ENCODE data around the gene OSBPL5. TPM values are rescaled to one million over a fixed set of nuclear protein-coding genes. Genes with fewer than 3 reads are reported as not detected.

OSBPL5 gene
- total and polyA plus RNA-seq, 2 of the 4 experiments (the other 2 are of a cell fraction) = 14.9 to 22.3 TPM

DNA sequence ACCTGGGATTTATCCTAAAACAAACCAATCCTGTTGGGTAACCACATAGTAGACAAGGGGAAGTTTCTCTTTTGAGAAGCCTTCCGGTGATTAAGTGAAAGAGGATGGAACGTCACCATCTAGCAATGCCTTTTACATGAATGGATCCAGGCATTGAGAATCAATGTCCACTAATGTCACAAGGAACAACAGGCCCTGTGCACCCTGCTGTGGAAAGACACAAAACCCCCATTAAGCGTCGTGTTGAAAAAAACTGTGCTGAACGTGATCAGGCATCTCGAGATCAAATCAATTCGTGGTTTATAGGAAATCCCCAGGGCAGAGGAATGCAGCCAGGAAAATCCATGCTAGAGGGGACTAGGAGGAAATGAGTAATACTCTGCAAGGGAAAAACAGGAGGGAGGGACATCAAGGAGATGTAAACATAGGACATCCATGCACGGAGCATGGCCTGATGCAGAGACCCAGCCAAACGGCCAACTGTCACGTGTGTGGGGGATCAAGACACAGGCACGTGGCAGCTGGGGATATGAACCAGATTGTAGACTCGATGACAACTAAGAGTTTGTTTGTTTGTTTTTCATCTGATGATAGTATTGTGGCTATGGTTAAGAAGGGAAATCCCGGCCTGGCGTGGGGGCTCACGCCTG is 69.3 kb downstream of the OSBPL5 start:
- peak; percentile 91 for DNase-seq
- ChIA-PET CTCF (no interaction called here), POLR2A (ENCODE audit: unreplicated experiment) (interaction anchor here (0.6 kb wide), 1 partner anchor 37 kb away, joined by 5 read pairs; no protein-coding TSS in a partner anchor)
- peaks cover 50% of the 10 kb centered on the region for H3K36me3 ChIP-seq (ENCODE audit: control insufficient read depth, insufficient read depth, low read length)
- peaks cover 0 to 15% of the 10 kb centered on the region in 2 experiments; a peak in 1 of 4 replicates for H3K79me1 ChIP-seq (ENCODE audit: low read depth in 1 of 2, low read length in 2 of 2)
- H2BK15ac ChIP-seq (ENCODE audit: low read depth, low read length) = peak overlapping the region; percentile 68; the same call in 2 of the 3 replicates
- H3K9me1 ChIP-seq (ENCODE audit: insufficient read depth, low read length) = no peaks in the 10 kb centered on the region
- in situ Hi-C loops (cut with MboI; ENCODE audit: low sequenced_read_pairs) (no loop called here), dilution Hi-C loops (cut with HindIII; ENCODE audit: low sequenced_read_pairs, unreplicated experiment) (no loop called here), intact Hi-C loops (cut with micrococcal nuclease) (loop anchor here (1.0 kb wide), 1 partner anchor 121 kb away; no protein-coding TSS in a partner anchor)
- BruUV-seq (replicated peaks) = no TSS peak
- no peak overlapping the region for H3K9ac ChIP-seq (ENCODE audit: low read depth, low read length)
- peak overlapping the region; percentile 48 for H2AK9ac ChIP-seq (replicated peaks; ENCODE audit: low read depth, low read length, poor library complexity)
- H3K14ac ChIP-seq (replicated peaks; ENCODE audit: low read depth, low read length) = peak overlapping the region; percentile 84
- peak overlapping the region; percentile 5 to 86; a peak in 3 of 4 replicates for H4K8ac ChIP-seq (ENCODE audit: low read depth in 2 of 2, low read length in 2 of 2)
- peak overlapping the region; percentile 80 for H2AFZ ChIP-seq (replicated peaks; ENCODE audit: low read length, poor library complexity)
- peak overlapping the region; percentile 61 for H3K56ac ChIP-seq (ENCODE audit: extremely low read depth, insufficient read depth, low read length)
- peak overlapping the region; percentile 92 for H3K4ac ChIP-seq (ENCODE audit: low read depth, low read length)
- H2BK5ac ChIP-seq (ENCODE audit: low read depth, low read length, poor library complexity, severe bottlenecking) = peak overlapping the region; percentile 96
- H2BK20ac ChIP-seq (ENCODE audit: low read depth, low read length) = peak overlapping the region; percentile 87; the same call in 1 of the 2 replicates
- H3K4me2 ChIP-seq (ENCODE audit: low read depth, low read length) = peak overlapping the region; percentile 87
- H3K4me1 ChIP-seq (ENCODE audit: control insufficient read depth, insufficient read depth, low read length) = peaks cover 9% of the 10 kb centered on the region
- H3K27me3 ChIP-seq (ENCODE audit: control insufficient read depth, insufficient read depth, low read length) = no peaks in the 10 kb centered on the region
- 2% methylated on average over 6 of the region's 15 CpGs; no CpG with 5 or more reads in 1 of the 2 experiments for WGBS, 2 experiments (ENCODE audit: extremely low coverage in 2 of 2, insufficient read length in 1 of 2)
- peak overlapping the region; percentile 84 for H3K18ac ChIP-seq (ENCODE audit: low read depth, low read length)
- H2BK120ac ChIP-seq (ENCODE audit: low read depth, low read length) = peak overlapping the region; percentile 95
- no peaks in the 10 kb centered on the region for H3K9me3 ChIP-seq (ENCODE audit: control insufficient read depth, insufficient read depth, low read length)
- peak overlapping the region; percentile 74 for H4K5ac ChIP-seq (ENCODE audit: low read depth, low read length)
- peak overlapping the region; percentile 67 for H2AK5ac ChIP-seq (ENCODE audit: low read depth, low read length)
- peak overlapping the region; percentile 80 for H4K91ac ChIP-seq (ENCODE audit: insufficient read depth, low read depth, low read length)
- peaks cover 8% of the 10 kb centered on the region for H4K20me1 ChIP-seq (ENCODE audit: insufficient read depth, low read length)
- H3K4me3 ChIP-seq (ENCODE audit: insufficient read depth, low read depth, low read length) = peak overlapping the region; percentile 14; the same call in 1 of the 2 replicates
- peak overlapping the region; percentile 82 for H3K27ac ChIP-seq (ENCODE audit: insufficient read depth, low read length)
- peak; percentile 86 for ATAC-seq (ENCODE audit: low read depth)
- H3K23ac ChIP-seq (ENCODE audit: low read depth, low read length) = peak overlapping the region; percentile 95; the same call in 1 of the 2 replicates
- TF ChIP-seq RAD21 (IDR thresholded peaks at IDR 0.05; ENCODE audit: low read length) = no peak
- no peak for TF ChIP-seq CHD1 (IDR thresholded peaks at IDR 0.05; ENCODE audit: low read depth, low read length)
- peak; percentile 48 for TF ChIP-seq FOS (IDR thresholded peaks at IDR 0.05; ENCODE audit: low read depth, low read length)
- TF ChIP-seq RCOR1 (IDR thresholded peaks at IDR 0.05; ENCODE audit: insufficient replicate concordance, low read length) = no peak
- TF ChIP-seq, protein P1, sequence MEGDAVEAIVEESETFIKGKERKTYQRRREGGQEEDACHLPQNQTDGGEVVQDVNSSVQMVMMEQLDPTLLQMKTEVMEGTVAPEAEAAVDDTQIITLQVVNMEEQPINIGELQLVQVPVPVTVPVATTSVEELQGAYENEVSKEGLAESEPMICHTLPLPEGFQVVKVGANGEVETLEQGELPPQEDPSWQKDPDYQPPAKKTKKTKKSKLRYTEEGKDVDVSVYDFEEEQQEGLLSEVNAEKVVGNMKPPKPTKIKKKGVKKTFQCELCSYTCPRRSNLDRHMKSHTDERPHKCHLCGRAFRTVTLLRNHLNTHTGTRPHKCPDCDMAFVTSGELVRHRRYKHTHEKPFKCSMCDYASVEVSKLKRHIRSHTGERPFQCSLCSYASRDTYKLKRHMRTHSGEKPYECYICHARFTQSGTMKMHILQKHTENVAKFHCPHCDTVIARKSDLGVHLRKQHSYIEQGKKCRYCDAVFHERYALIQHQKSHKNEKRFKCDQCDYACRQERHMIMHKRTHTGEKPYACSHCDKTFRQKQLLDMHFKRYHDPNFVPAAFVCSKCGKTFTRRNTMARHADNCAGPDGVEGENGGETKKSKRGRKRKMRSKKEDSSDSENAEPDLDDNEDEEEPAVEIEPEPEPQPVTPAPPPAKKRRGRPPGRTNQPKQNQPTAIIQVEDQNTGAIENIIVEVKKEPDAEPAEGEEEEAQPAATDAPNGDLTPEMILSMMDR (conservative IDR thresholded peaks at IDR 0.05; ENCODE audit: low read depth, low read length) = no peak
- peak; percentile 64; the same call in 1 of the 2 replicates for TF ChIP-seq MAZ (IDR thresholded peaks at IDR 0.05; ENCODE audit: borderline replicate concordance, low read depth, low read length)
- no peak for TF ChIP-seq SMC3 (IDR thresholded peaks at IDR 0.05; ENCODE audit: low read depth, low read length)
- peak; percentile 94 for TF ChIP-seq USF2 (IDR thresholded peaks at IDR 0.05; ENCODE audit: low read depth, low read length)
- TF ChIP-seq CEBPB (IDR thresholded peaks at IDR 0.05; ENCODE audit: low read depth, low read length) = peak; percentile 60
- TF ChIP-seq NFE2L2 (IDR thresholded peaks at IDR 0.05; ENCODE audit: low read depth, low read length) = peak; percentile 8; the same call in 1 of the 2 replicates
- peak; percentile 92 for TF ChIP-seq BHLHE40 (IDR thresholded peaks at IDR 0.05; ENCODE audit: low read depth, low read length)
- peak; percentile 93 for TF ChIP-seq MXI1 (IDR thresholded peaks at IDR 0.05; ENCODE audit: borderline replicate concordance, low read depth, low read length)
- TF ChIP-seq RFX5 (IDR thresholded peaks at IDR 0.05; ENCODE audit: low read depth, low read length) = no peak
- TF ChIP-seq, protein P2, sequence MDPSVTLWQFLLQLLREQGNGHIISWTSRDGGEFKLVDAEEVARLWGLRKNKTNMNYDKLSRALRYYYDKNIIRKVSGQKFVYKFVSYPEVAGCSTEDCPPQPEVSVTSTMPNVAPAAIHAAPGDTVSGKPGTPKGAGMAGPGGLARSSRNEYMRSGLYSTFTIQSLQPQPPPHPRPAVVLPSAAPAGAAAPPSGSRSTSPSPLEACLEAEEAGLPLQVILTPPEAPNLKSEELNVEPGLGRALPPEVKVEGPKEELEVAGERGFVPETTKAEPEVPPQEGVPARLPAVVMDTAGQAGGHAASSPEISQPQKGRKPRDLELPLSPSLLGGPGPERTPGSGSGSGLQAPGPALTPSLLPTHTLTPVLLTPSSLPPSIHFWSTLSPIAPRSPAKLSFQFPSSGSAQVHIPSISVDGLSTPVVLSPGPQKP (IDR thresholded peaks at IDR 0.05; ENCODE audit: borderline replicate concordance, low read depth, low read length) = no peak

All from IMR-90 (cell line).